ENCODE data around the gene LNX2. TPM values are rescaled to one million over a fixed set of nuclear protein-coding genes. Genes with fewer than 3 reads are reported as not detected.
"Not testable (repeated sequence)": the region's sequence is repeated elsewhere in the genome, so short reads cannot be mapped to it uniquely, and the experiment has no call there.

The LNX2 gene
- total and polyA plus RNA-seq, 2 of the 4 experiments (the other 2 are of a cell fraction) = 3.1 to 7.2 TPM

DNA sequence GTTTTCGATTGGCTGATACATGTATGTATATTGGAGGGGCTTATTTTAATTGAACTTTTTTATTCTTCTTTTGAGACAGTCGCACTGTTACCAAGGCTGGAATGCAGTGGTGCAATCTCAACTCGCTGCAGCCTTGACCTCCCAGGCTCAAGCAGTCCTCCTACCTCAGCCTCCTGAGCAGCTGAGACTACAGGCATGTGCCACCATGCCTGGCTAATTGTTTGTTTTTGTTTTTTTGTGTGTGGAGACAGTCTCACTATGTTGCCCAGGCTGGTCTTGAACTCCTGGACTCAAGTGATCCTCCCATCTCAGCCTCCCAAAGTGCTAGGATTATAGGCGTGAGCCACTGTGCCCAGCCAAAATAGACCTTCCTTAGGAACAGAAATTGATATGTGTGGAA is 8.4 kb upstream of the LNX2 start:
- H4K20me1 ChIP-seq (ENCODE audit: insufficient read depth, low read length) = peaks cover 22% of the 10 kb centered on the region; the same call in 1 of the 2 replicates
- DNase-seq = not testable (repeated sequence)

More for the DNA sequence above, 8.4 kb upstream of the LNX2 start:
- H3K4me2 ChIP-seq (ENCODE audit: low read depth, low read length); H3K23ac ChIP-seq (ENCODE audit: low read depth, low read length); H3K18ac ChIP-seq (ENCODE audit: low read depth, low read length); H2AK5ac ChIP-seq (ENCODE audit: low read depth, low read length); H3K27me3 ChIP-seq (ENCODE audit: control insufficient read depth, insufficient read depth, low read length); CTCF ChIA-PET; H3K4ac ChIP-seq (ENCODE audit: low read depth, low read length); H3K56ac ChIP-seq (ENCODE audit: extremely low read depth, insufficient read depth, low read length); H3K27ac ChIP-seq (ENCODE audit: insufficient read depth, low read length); H2BK20ac ChIP-seq (ENCODE audit: low read depth, low read length); H3K14ac ChIP-seq (replicated peaks; ENCODE audit: low read depth, low read length); H2BK15ac ChIP-seq (ENCODE audit: low read depth, low read length); H4K91ac ChIP-seq (ENCODE audit: insufficient read depth, low read depth, low read length); H3K36me3 ChIP-seq (ENCODE audit: control insufficient read depth, insufficient read depth, low read length); H2AFZ ChIP-seq (replicated peaks; ENCODE audit: low read length, poor library complexity); in situ Hi-C loops (cut with MboI; ENCODE audit: low sequenced_read_pairs); H3K9me3 ChIP-seq (ENCODE audit: control insufficient read depth, insufficient read depth, low read length); H2BK120ac ChIP-seq (ENCODE audit: low read depth, low read length); H3K4me1 ChIP-seq (ENCODE audit: control insufficient read depth, insufficient read depth, low read length); ATAC-seq (ENCODE audit: low read depth); dilution Hi-C loops (cut with HindIII; ENCODE audit: low sequenced_read_pairs, unreplicated experiment); H2BK5ac ChIP-seq (ENCODE audit: low read depth, low read length, poor library complexity, severe bottlenecking); H2AK9ac ChIP-seq (replicated peaks; ENCODE audit: low read depth, low read length, poor library complexity); H4K5ac ChIP-seq (ENCODE audit: low read depth, low read length); POLR2A ChIA-PET (ENCODE audit: unreplicated experiment); BruUV-seq (replicated peaks); H3K9ac ChIP-seq (ENCODE audit: low read depth, low read length); H4K8ac ChIP-seq (ENCODE audit: low read depth in 2 of 2, low read length in 2 of 2); H3K4me3 ChIP-seq (ENCODE audit: insufficient read depth, low read depth, low read length): not testable (repeated sequence)
- peaks cover 16% of the 10 kb centered on the region; the same call in 1 of the 2 replicates for H3K9me1 ChIP-seq (ENCODE audit: insufficient read depth, low read length)
- H3K79me1 ChIP-seq (ENCODE audit: low read depth in 1 of 2, low read length in 2 of 2) = peaks cover 49 to 73% of the 10 kb centered on the region in 2 experiments
- 100% methylated on average over 1 of the region's 4 CpGs for WGBS, 2 experiments (ENCODE audit: extremely low coverage in 2 of 2, insufficient read length in 1 of 2)
- intact Hi-C loops (cut with micrococcal nuclease) = loop anchor here (1.0 to 10.0 kb wide), 2 partner anchors 46 to 254 kb away; no protein-coding TSS in a partner anchor
